ENCODE measurements around the gene DNAJC22. TPM values are rescaled to one million over a fixed set of nuclear protein-coding genes. Genes with fewer than 3 reads are reported as not detected.
"Not testable (repeated sequence)": the region's sequence is repeated elsewhere in the genome, so short reads cannot be mapped to it uniquely, and the experiment has no call there.

DNAJC22 gene
- polyA plus RNA-seq, 1 donor, result 30.2 TPM

DNA sequence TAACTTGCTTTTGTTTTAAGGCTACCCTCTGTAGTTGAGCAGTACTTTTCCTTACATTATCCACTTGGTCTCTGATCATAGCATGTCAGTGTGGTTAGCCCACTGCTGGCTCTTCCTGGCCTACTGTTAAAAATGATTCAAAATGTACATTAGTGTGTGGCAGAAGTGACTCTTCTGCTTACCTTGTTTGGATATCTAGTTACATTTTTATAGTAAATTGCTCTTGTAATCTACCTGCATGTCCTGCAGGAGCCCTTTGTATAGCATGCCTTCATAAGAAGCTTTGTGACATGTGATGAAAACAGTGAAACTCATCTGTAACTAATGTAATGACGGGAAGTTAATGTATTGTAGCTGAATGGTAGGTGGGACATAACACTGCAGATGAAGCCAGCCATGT lies 28.7 kb downstream of the DNAJC22 start:
- DNase-seq, result no peak

DNA sequence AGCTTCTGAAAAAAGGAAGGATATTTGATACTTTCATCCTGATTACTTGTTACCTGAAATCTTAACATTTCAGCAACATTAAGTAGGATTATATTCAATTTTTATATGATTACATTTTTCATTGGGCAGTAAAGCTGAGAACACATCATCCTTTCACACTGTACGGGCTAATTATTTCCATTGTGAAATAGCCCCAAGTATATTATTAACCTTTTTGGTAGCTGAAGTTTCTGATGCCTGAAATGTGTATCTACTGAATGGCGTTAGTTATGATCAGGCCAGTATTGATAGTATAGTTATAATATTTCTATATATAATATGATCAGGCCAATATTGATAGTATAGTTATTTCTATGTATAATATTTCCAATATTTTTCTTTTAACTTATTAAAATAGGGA lies 30.7 kb downstream of the DNAJC22 start:
- no peak for DNase-seq

DNA sequence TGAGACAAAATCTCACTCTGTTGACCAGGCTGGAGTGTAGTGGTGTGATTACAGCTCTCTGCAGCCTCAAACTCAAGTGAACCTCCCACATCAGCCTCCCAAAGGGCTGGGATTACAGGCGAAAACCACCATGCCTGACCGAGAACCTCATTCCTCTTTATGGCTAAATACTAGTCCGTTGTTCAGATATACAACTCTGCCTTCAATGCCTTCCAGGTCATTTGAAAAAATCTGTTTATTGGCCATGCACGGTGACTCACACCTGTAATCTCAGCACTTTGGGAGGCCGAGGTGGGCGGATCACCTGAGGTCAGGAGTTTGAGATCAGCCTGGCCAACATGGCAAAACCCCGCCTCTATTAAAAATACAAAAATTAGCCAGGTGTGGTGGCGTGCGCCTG lies 33.5 kb downstream of the DNAJC22 start:
- DNase-seq, result not testable (repeated sequence)

GRCh38 chr12:49388682-49389386 lies 42.1 kb downstream of the DNAJC22 start:
- DNase-seq, result no peak

DNA sequence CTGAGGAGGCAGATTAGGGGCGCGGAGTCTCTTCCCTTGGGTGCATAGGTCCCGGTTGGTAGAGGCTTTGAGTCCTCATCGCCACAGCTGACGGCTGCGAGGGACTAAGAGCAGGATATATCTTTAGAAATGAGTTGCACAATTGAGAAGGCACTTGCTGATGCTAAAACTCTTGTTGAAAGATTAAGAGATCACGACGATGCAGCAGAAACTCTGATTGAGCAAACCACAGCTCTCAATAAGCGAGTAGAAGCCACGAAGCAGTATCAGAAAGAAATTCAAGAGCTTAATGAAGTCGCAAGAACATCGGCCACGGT lies 42.7 kb downstream of the DNAJC22 start:
- no peak for DNase-seq

- DNase-seq, result no peak
Observed at GRCh38 chr12:49397000-49397399, 50.3 kb downstream of the DNAJC22 start.

- no peak for DNase-seq
Observed at GRCh38 chr12:49400304-49400703, 53.6 kb downstream of the DNAJC22 start.

Other genes starting within 250 kb of the DNAJC22 start
- gene LMBR1L, start 236.0 kb upstream of the DNAJC22 start, polyA plus RNA-seq (ENCODE audit: insufficient read length), result 87.7 TPM
- 1,176 TPM for gene TUBA1B, start 215.5 kb upstream of the DNAJC22 start, polyA plus RNA-seq (ENCODE audit: insufficient read length)
- gene TUBA1A, start 157.8 kb upstream of the DNAJC22 start, polyA plus RNA-seq (ENCODE audit: insufficient read length), result 433 TPM
- 123 TPM for gene TUBA1C, start 81.8 kb upstream of the DNAJC22 start, polyA plus RNA-seq (ENCODE audit: insufficient read length)
- gene PRPH, start 51.7 kb upstream of the DNAJC22 start, polyA plus RNA-seq (ENCODE audit: insufficient read length), result not detected
- 35.9 TPM for gene TROAP, start 23.6 kb upstream of the DNAJC22 start, polyA plus RNA-seq (ENCODE audit: insufficient read length)
- gene C1QL4, start 9.7 kb upstream of the DNAJC22 start, polyA plus RNA-seq (ENCODE audit: insufficient read length), result 1.2 TPM
- gene SPATS2, start 20.6 kb downstream of the DNAJC22 start, polyA plus RNA-seq (ENCODE audit: insufficient read length), result 60.5 TPM
- gene KCNH3, start 192.1 kb downstream of the DNAJC22 start, polyA plus RNA-seq (ENCODE audit: insufficient read length), result 5.2 TPM
- 61.6 TPM for gene MCRS1, start 221.3 kb downstream of the DNAJC22 start, polyA plus RNA-seq (ENCODE audit: insufficient read length)